ENCODE data around the gene THAP4. TPM values are rescaled to one million over a fixed set of nuclear protein-coding genes. Genes with fewer than 3 reads are reported as not detected.
A peak's percentile ranks its signal among the peaks of the same experiment; 100 is the strongest.

The THAP4 gene
- total and polyA plus RNA-seq, 2 of the 4 experiments (the other 2 are of a cell fraction): 33.9 to 55.1 TPM

- no peaks in the 10 kb centered on the region for H3K9me3 ChIP-seq (ENCODE audit: control insufficient read depth, insufficient read depth, low read length)
- H3K23ac ChIP-seq (ENCODE audit: low read depth, low read length): no peak overlapping the region
- H3K27me3 ChIP-seq (ENCODE audit: control insufficient read depth, insufficient read depth, low read length): no peaks in the 10 kb centered on the region
- no peak overlapping the region for H3K27ac ChIP-seq (ENCODE audit: insufficient read depth, low read length)
- CTCF ChIA-PET: no interaction called here
- H2BK15ac ChIP-seq (ENCODE audit: low read depth, low read length): peak overlapping the region; percentile 31; the same call in 1 of the 3 replicates
- no peak overlapping the region for H3K9ac ChIP-seq (ENCODE audit: low read depth, low read length)
- POLR2A ChIA-PET (ENCODE audit: unreplicated experiment): no interaction called here
- peaks cover 12 to 47% of the 10 kb centered on the region in 2 experiments for H3K79me1 ChIP-seq (ENCODE audit: low read depth in 1 of 2, low read length in 2 of 2)
- dilution Hi-C loops (cut with HindIII; ENCODE audit: low sequenced_read_pairs, unreplicated experiment) (no loop called here), intact Hi-C loops (cut with micrococcal nuclease) (no loop called here), in situ Hi-C loops (cut with MboI; ENCODE audit: low sequenced_read_pairs) (no loop called here)
- 95% methylated on average over 15 of the region's 23 CpGs; no CpG with 5 or more reads in 1 of the 2 experiments for WGBS, 2 experiments (ENCODE audit: extremely low coverage in 2 of 2, insufficient read length in 1 of 2)
- no peak overlapping the region for H3K18ac ChIP-seq (ENCODE audit: low read depth, low read length)
- H2BK120ac ChIP-seq (ENCODE audit: low read depth, low read length): peak overlapping the region; percentile 41; the same call in 1 of the 2 replicates
- peak overlapping the region; percentile 63 for H2AFZ ChIP-seq (replicated peaks; ENCODE audit: low read length, poor library complexity)
- no peak overlapping the region for H3K56ac ChIP-seq (ENCODE audit: extremely low read depth, insufficient read depth, low read length)
- no peak overlapping the region for H2BK20ac ChIP-seq (ENCODE audit: low read depth, low read length)
- ATAC-seq (ENCODE audit: low read depth) (no peak), DNase-seq (no peak)
- TF ChIP-seq RAD21 (IDR thresholded peaks at IDR 0.05; ENCODE audit: low read length) (no peak), POLR2A (IDR thresholded peaks at IDR 0.05; ENCODE audit: low read depth, low read length) (no peak), BHLHE40 (IDR thresholded peaks at IDR 0.05; ENCODE audit: low read depth, low read length) (no peak), CTCF (conservative IDR thresholded peaks at IDR 0.05; ENCODE audit: low read depth, low read length) (no peak), MAZ (IDR thresholded peaks at IDR 0.05; ENCODE audit: borderline replicate concordance, low read depth, low read length) (no peak), RCOR1 (IDR thresholded peaks at IDR 0.05; ENCODE audit: insufficient replicate concordance, low read length) (no peak)
- H2BK5ac ChIP-seq (ENCODE audit: low read depth, low read length, poor library complexity, severe bottlenecking): no peak overlapping the region
- peak overlapping the region; percentile 59 for H3K4me2 ChIP-seq (ENCODE audit: low read depth, low read length)
- peaks cover 15% of the 10 kb centered on the region for H3K9me1 ChIP-seq (ENCODE audit: insufficient read depth, low read length)
- H4K8ac ChIP-seq (ENCODE audit: low read depth in 2 of 2, low read length in 2 of 2): no peak overlapping the region
- peaks cover 16% of the 10 kb centered on the region for H3K4me1 ChIP-seq (ENCODE audit: control insufficient read depth, insufficient read depth, low read length)
- peak overlapping the region; percentile 90 for H2AK9ac ChIP-seq (replicated peaks; ENCODE audit: low read depth, low read length, poor library complexity)
- no peak overlapping the region; the same call in 1 of the 2 replicates for H3K4ac ChIP-seq (ENCODE audit: low read depth, low read length)
- 0 out of 2 replicates have a peak overlapping the region, but pooled peaks have one; percentile 23 for H3K14ac ChIP-seq (replicated peaks; ENCODE audit: low read depth, low read length)
- H4K91ac ChIP-seq (ENCODE audit: insufficient read depth, low read depth, low read length): no peak overlapping the region
- peak overlapping the region; percentile 59; the same call in 1 of the 2 replicates for H2AK5ac ChIP-seq (ENCODE audit: low read depth, low read length)
- no TSS peak for BruUV-seq (replicated peaks)
- peaks cover 19% of the 10 kb centered on the region for H3K36me3 ChIP-seq (ENCODE audit: control insufficient read depth, insufficient read depth, low read length)
- H3K4me3 ChIP-seq (ENCODE audit: insufficient read depth, low read depth, low read length): no peak overlapping the region
- no peak overlapping the region for H4K5ac ChIP-seq (ENCODE audit: low read depth, low read length)
- H4K20me1 ChIP-seq (ENCODE audit: insufficient read depth, low read length): peaks cover 55% of the 10 kb centered on the region
Measured at GRCh38 chr2:241562269-241562891, 74.6 kb downstream of the THAP4 start.
